WTC11 (cell line): ENCODE data around the gene ANTXR1. TPM values are rescaled to one million over a fixed set of nuclear protein-coding genes. Genes with fewer than 3 reads are reported as not detected.
"Not testable (repeated sequence)": the region's sequence is repeated elsewhere in the genome, so short reads cannot be mapped to it uniquely, and the experiment has no call there.

Experiments
- ATAC-seq: fragments of 200-7000 bp; cut with Tn5 transposase; 2 replicates; pipeline ENCODE4 v1.10.0; 2021; ENCODE audit warnings: mild to moderate bottlenecking, moderate library complexity
- CTCF ChIA-PET: fragments of 300-600 bp; sonication (Branson Sonifier 250); formaldehyde crosslinking; loops from one replicate; lab custom pipeline; 2021; ENCODE audit warnings: antibody characterized with exemption; lab: Charles Lee
- POLR2A ChIA-PET: fragments of 350-600 bp; sonication (Branson Sonifier 250); formaldehyde crosslinking; loops from one replicate; lab custom pipeline; 2021; ENCODE audit warnings: antibody characterized with exemption; lab: Charles Lee
- DNase-seq: peaks from one replicate; pipeline ENCODE4 v3.0.0; 2021; ENCODE audit warnings: low spot score
- H3K27ac Mint-ChIP-seq: 2 replicates; pipeline ENCODE4 v1.8.0; 2021; ENCODE audit warnings: mixed read lengths
- H3K27me3 Mint-ChIP-seq: 2 replicates; pipeline ENCODE4 v1.8.0; 2021; ENCODE audit warnings: low read depth, mild to moderate bottlenecking, moderate library complexity, mixed read lengths
- H3K36me3 Mint-ChIP-seq: 2 replicates; pipeline ENCODE4 v1.8.0; 2021; ENCODE audit warnings: mixed read lengths
- H3K4me1 Mint-ChIP-seq: 2 replicates; pipeline ENCODE4 v1.8.0; 2022; ENCODE audit warnings: mixed read lengths
- H3K4me3 Mint-ChIP-seq: 2 replicates; pipeline ENCODE4 v1.8.0; 2021; ENCODE audit warnings: mild to moderate bottlenecking, moderate library complexity, mixed read lengths
- H3K9me3 Mint-ChIP-seq: 2 replicates; pipeline ENCODE4 v1.8.0; 2021; ENCODE audit warnings: mixed read lengths
- AR ChIP-seq: fragments of 250-450 bp; sonication (Bioruptor Pico); IDR thresholded peaks from 2 replicates; pipeline ENCODE4 v1.9.0; 2021; ENCODE audit warnings: mild to moderate bottlenecking
- ARID4B ChIP-seq: sonication (generic); formaldehyde crosslinking; IDR thresholded peaks from 2 replicates; pipeline ENCODE4 v1.8.0; 2023; ENCODE audit warnings: missing genetic modification reagents, mild to moderate bottlenecking, borderline replicate concordance
- ATF2 ChIP-seq: sonication (generic); formaldehyde crosslinking; IDR thresholded peaks from 2 replicates; pipeline ENCODE4 v1.8.1; 2022; ENCODE audit warnings: low read depth, missing genetic modification reagents, borderline replicate concordance
- ATF3 ChIP-seq: sonication (generic); formaldehyde crosslinking; conservative IDR thresholded peaks from 2 replicates; pipeline ENCODE4 v1.8.1; 2022; ENCODE audit warnings: mild to moderate bottlenecking, missing genetic modification reagents
- CBFB ChIP-seq: sonication (generic); formaldehyde crosslinking; IDR thresholded peaks from 2 replicates; pipeline ENCODE4 v1.8.1; 2022; ENCODE audit warnings: mild to moderate bottlenecking, low read depth, missing genetic modification reagents
- CREB1 ChIP-seq: sonication (generic); formaldehyde crosslinking; IDR thresholded peaks from 2 replicates; pipeline ENCODE4 v1.8.0; 2023; ENCODE audit warnings: mild to moderate bottlenecking, missing genetic modification reagents
- HMGXB4 ChIP-seq: sonication (generic); formaldehyde crosslinking; IDR thresholded peaks from 2 replicates; pipeline ENCODE4 v1.8.1; 2023; ENCODE audit warnings: mild to moderate bottlenecking, moderate library complexity, missing genetic modification reagents
- MAX ChIP-seq: sonication (generic); formaldehyde crosslinking; IDR thresholded peaks from 2 replicates; pipeline ENCODE4 v1.8.0; 2022; ENCODE audit warnings: mild to moderate bottlenecking, missing genetic modification reagents
- MLX ChIP-seq: sonication (generic); formaldehyde crosslinking; IDR thresholded peaks from 2 replicates; pipeline ENCODE4 v1.8.1; 2023; ENCODE audit warnings: mild to moderate bottlenecking, missing genetic modification reagents, moderate library complexity
- NFYB ChIP-seq: sonication (generic); formaldehyde crosslinking; conservative IDR thresholded peaks from 2 replicates; pipeline ENCODE4 v1.8.0; 2022; ENCODE audit warnings: low read depth, missing genetic modification reagents
- NR3C1 ChIP-seq: sonication (generic); formaldehyde crosslinking; conservative IDR thresholded peaks from 2 replicates; pipeline ENCODE4 v1.8.1; 2023; ENCODE audit warnings: low read depth, mild to moderate bottlenecking, missing genetic modification reagents
- RORB ChIP-seq: fragments of 250-450 bp; sonication (Bioruptor Pico); IDR thresholded peaks from 2 replicates; pipeline ENCODE4 v1.9.0; 2021; ENCODE audit warnings: mild to moderate bottlenecking
- TCF7 ChIP-seq: sonication (generic); formaldehyde crosslinking; IDR thresholded peaks from 2 replicates; pipeline ENCODE4 v1.8.0; 2022; ENCODE audit warnings: mild to moderate bottlenecking, low read depth, missing genetic modification reagents, moderate library complexity
- TEAD1 ChIP-seq: sonication (generic); formaldehyde crosslinking; IDR thresholded peaks from 2 replicates; pipeline ENCODE4 v1.8.0; 2022; ENCODE audit warnings: mild to moderate bottlenecking, missing genetic modification reagents
- USF2 ChIP-seq: sonication (generic); formaldehyde crosslinking; IDR thresholded peaks from 2 replicates; pipeline ENCODE4 v1.8.1; 2023; ENCODE audit warnings: mild to moderate bottlenecking, missing genetic modification reagents, moderate library complexity
- ZNF232 ChIP-seq: sonication (generic); formaldehyde crosslinking; IDR thresholded peaks from 2 replicates; pipeline ENCODE4 v1.8.0; 2022; ENCODE audit warnings: mild to moderate bottlenecking, missing genetic modification reagents
- ZNF671 ChIP-seq: fragments of 250-450 bp; sonication (Bioruptor Pico); IDR thresholded peaks from 2 replicates; pipeline ENCODE4 v1.8.0; 2021; ENCODE audit warnings: mild to moderate bottlenecking
- total RNA-seq: library from RNA; stranded (reverse); gene quantifications from 3 replicates; pipeline ENCODE4 v1.2.3, GENCODE V29; 2021

ANTXR1 gene
- total RNA-seq, 1 experiment from 2014 or later: 30.0 TPM

- ChIA-PET POLR2A (no interaction called here), CTCF (interaction anchor here (1.3 kb wide), 1 partner anchor 51 kb away, joined by 5 read pairs; no protein-coding TSS in a partner anchor)
- ATAC-seq: no peak
- Mint-ChIP-seq H3K27ac (no peak overlapping the region), H3K27me3 (peaks cover 10% of the 10 kb centered on the region), H3K4me3 (no peak overlapping the region), H3K9me3 (peaks cover 36% of the 10 kb centered on the region), H3K4me1 (no peaks in the 10 kb centered on the region), H3K36me3 (peaks cover 21% of the 10 kb centered on the region)
- no peak for TF ChIP-seq ZNF671 (CRISPR knock-in tag)
- no peak for TF ChIP-seq TEAD1
- TF ChIP-seq MLX (CRISPR knock-in tag): no peak
- no peak for TF ChIP-seq USF2
- no peak for TF ChIP-seq TCF7 (CRISPR knock-in tag)
- no peak for TF ChIP-seq ZNF232 (CRISPR knock-in tag)
- no peak for TF ChIP-seq NFYB (CRISPR knock-in tag)
- no peak for TF ChIP-seq ARID4B (CRISPR knock-in tag)
- TF ChIP-seq CREB1 (CRISPR knock-in tag): no peak
- TF ChIP-seq MAX: no peak
- no peak for TF ChIP-seq AR
- no peak for TF ChIP-seq ATF2
- TF ChIP-seq NR3C1 (CRISPR knock-in tag): no peak
- no peak for TF ChIP-seq ATF3 (CRISPR knock-in tag)
- TF ChIP-seq CBFB (CRISPR knock-in tag): no peak
- no peak for TF ChIP-seq HMGXB4 (CRISPR knock-in tag)
- no peak for TF ChIP-seq RORB (CRISPR knock-in tag)
- no peak for DNase-seq
These were observed 242.8 kb downstream of the ANTXR1 start for GRCh38 chr2:69255760-69256159.

- H3K4me3 Mint-ChIP-seq, CTCF ChIA-PET: not testable (repeated sequence)
These were observed 247.1 kb downstream of the ANTXR1 start for GRCh38 chr2:69259994-69260591.

More at GRCh38 chr2:69259994-69260591, 247.1 kb downstream of the ANTXR1 start:
- Mint-ChIP-seq H3K9me3 (peaks cover 77% of the 10 kb centered on the region), H3K36me3 (peaks cover 40% of the 10 kb centered on the region), H3K27me3 (peaks cover 13% of the 10 kb centered on the region)
- ATAC-seq, H3K27ac Mint-ChIP-seq, H3K4me1 Mint-ChIP-seq, POLR2A ChIA-PET: not testable (repeated sequence)
- peak; percentile 47 for DNase-seq
